LoVo (cell line): Measurements from ENCODE around the gene SHC2.
"Not testable (repeated sequence)": the region's sequence is repeated elsewhere in the genome, so short reads cannot be mapped to it uniquely, and the experiment has no call there.

Source experiments
- DNase-seq: peaks from one replicate; pipeline ENCODE4 v3.0.0-alpha.2; 2016; ENCODE audit warnings: low spot score

The SHC2 gene

GRCh38 chr19:406135-406781, 54.6 kb downstream of the SHC2 start:
- DNase-seq: no peak

GRCh38 chr19:405121-405965, 55.5 kb downstream of the SHC2 start:
- DNase-seq: no peak

- no peak for DNase-seq
These were observed 57.4 kb downstream of the SHC2 start for GRCh38 chr19:403221-404027.

GRCh38 chr19:402786-403185, 58.0 kb downstream of the SHC2 start:
- DNase-seq: no peak

DNA sequence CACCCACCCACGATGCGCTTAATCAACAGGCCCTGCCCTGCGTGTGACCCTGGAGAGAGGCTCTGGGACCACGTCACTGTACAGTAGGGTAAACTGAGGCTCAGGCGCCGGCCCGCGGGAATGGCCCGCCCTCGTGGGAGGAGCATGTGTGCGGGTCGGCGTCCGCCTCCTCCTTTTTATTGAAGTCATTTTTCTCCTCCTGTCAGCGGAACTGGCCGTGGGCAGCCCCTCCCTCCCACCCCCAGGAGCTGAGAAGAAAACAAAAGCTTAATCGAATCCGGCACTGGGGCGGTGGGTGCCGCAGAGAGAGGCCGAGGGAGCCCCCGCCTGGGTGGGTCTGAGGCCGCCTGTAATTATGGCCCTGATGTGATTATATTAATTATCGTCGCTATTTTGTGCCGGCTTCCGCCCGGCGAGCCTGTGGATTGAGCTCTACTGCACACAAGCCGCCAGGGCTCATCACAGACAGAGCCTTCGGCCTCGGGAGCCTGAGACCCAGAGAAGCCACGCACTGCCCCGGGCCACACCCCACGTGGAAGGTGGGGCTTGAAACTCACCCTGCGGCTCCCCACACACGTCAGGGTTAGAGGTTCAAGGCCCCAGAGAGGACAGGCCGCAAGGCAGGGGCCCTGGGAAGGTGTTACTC, 58.8 kb downstream of the SHC2 start:
- DNase-seq: no peak

GRCh38 chr19:400976-401865, 59.6 kb downstream of the SHC2 start:
- DNase-seq: no peak

GRCh38 chr19:399370-399769, 61.5 kb downstream of the SHC2 start:
- DNase-seq: no peak

DNA sequence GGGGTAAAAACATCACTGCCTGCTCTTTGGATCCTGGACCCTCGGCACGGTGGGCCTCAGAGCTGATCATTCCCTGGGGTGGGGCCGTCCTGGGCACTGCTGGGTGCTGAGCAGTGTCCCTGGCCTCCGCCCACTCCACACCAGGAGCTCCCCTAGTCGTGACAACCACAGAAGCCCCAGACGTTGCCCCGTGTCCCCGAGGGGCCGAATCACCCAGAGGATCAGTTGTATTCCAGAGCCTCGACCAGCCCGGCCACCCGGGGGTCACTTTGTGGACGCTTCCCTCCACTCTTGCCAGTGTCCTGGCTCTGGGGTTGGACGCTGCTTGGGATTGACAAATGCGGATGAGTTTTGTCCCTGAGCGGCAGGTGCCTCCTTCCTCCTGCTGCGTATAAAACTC, 62.1 kb downstream of the SHC2 start:
- no peak for DNase-seq

DNA sequence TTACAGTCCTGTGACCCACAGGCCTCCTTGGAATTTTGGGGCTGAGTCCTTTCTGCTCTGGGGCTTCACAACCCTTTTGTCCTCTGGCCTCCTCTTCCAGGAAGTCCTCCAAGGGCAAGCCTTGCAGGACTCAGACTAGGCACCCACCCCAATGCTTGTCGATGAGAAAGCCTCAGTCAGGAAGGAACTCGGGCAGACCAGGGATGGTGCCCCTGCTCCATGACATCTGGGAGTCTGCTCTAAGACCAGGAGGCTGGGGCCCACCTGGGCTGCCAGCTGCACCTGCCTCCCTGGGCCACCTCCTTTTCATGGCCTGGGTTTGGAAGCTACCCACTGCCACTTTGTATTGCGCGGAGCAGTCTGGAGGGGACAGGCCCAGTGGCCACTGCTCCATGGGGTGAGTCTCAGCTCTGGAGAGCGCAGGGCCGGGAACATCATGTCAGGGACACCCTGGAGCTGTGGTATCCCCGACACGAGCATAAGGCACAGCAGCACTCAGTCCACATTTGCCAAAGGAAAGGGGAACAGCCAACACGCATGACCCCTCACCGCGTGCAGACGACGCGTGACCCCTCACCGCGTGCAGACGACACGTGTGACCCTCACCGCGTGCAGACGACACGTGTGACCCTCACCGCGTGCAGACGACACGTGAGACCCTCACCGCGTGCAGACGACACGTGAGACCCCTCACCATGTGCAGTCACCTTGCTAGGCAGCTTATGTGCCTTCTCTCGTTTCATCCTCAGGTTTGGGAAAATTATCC, 62.7 kb downstream of the SHC2 start:
- DNase-seq: no peak

DNA sequence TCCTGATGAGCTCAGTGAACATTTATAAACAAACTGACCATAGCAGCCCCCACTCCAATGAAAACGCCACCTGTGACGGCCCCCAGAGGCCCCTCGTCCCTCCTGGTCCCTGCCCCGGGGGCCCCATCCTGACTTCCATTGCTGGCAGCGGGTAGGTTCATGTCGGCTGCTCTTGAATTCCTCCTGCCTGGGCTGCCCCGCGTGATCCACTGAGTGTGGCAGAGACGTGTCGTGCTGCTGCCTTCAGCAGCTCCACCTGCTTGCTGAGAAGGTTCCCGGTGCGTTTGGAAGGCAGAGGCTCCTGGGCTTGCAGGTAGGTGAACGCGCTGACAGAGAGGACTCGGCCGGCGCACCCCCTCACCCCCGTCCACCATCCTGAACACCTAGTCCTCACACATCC, 63.5 kb downstream of the SHC2 start:
- DNase-seq: no peak

DNA sequence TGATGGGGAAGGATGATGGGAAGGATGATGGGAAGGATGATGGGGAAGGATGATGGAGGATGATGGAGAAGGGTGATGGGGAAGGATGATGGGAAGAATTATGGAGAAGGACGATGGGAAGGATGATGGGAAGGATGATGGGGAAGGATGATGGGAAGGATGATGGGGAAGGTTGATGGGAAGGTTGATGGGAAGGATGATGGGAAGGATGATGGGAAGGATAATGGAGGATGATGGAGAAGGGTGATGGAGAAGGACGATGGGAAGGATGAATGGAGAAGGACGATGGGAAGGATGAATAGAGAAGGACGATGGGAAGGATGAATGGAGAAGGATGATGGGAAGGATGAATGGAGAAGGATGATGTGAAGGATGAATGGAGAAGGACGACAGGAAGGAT, 65.4 kb downstream of the SHC2 start:
- no peak for DNase-seq

GRCh38 chr19:394857-395256, 66.0 kb downstream of the SHC2 start:
- DNase-seq: not testable (repeated sequence)

GRCh38 chr19:393560-393959, 67.3 kb downstream of the SHC2 start:
- DNase-seq: not testable (repeated sequence)

- DNase-seq: no peak
These were observed 68.4 kb downstream of the SHC2 start for GRCh38 chr19:392375-392970.

GRCh38 chr19:391726-392374, 69.0 kb downstream of the SHC2 start:
- DNase-seq: no peak

DNA sequence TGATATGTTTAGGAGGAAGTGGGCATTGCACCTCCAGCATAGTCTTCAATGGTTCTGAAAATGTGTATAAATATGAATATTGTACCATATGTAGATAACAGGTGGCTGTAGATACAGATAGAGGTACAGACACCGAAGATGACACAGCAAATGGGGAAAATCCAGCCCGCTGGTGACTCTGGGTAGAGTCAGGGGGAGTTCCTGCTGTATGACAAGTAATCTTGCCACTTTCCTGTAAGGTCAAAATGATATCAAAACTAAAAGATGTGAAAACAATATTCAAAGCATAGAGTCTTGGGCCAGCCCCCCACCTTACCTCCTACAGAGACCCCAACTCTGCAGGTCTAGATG, 69.7 kb downstream of the SHC2 start:
- DNase-seq: no peak

DNA sequence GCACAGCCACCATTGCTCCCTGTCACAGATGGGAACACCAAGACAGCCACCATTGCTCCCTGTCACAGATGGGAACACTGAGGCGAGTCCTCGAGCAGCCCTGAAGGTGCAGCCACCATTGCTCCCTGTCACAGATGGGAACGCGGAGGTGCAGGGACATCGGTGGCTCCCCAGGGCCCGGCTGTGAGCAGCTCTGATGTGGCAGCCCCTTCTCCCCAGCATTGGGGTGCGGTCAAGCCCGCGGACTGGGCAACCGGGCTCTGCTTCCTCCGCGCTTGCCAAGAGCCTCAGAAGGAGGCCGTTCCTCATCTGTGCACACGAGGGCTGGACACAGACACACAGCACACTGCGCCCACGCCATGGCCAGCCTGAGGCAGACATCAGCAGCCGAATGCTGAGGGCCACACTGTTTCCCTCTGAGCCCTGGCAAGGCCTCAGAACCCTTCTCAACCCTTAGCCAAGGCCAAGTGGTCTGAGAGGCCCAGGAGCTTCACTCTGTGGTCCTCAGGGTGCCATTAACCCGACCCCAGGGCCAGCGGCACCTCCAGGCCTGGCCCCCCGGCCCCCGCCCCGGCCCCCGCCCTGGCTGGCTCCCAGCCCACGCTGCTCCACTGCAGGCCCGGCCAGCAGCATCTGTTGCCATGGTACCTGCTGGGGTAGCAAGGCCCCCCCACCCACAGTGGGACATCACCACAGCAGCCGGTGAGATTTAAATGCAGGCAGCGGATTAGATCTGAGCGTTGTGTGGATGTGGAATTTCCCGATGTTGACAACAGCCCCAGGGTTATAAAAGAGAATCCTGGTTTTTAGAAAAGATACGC, 70.2 kb downstream of the SHC2 start:
- no peak for DNase-seq

DNA sequence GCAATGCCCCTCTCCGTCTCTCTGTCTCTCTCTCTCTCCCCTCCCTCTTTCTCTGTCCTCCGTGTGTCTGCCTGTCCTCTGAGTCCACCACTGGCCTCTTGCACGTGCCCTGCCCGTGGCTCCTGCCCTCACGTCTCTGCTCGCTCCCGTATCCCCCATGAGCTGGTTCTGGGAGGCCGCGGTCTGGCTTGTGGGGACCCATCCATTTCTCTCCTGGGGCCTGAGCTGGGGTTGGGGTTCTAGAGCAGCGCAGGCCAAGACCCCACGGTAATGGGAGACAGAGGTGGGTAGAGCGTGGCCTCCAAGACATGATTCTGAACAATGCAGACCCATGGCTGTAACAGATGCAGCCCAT, 70.9 kb downstream of the SHC2 start:
- no peak for DNase-seq
